ENCODE data around the gene GIGYF2.

Gene GIGYF2

DNA sequence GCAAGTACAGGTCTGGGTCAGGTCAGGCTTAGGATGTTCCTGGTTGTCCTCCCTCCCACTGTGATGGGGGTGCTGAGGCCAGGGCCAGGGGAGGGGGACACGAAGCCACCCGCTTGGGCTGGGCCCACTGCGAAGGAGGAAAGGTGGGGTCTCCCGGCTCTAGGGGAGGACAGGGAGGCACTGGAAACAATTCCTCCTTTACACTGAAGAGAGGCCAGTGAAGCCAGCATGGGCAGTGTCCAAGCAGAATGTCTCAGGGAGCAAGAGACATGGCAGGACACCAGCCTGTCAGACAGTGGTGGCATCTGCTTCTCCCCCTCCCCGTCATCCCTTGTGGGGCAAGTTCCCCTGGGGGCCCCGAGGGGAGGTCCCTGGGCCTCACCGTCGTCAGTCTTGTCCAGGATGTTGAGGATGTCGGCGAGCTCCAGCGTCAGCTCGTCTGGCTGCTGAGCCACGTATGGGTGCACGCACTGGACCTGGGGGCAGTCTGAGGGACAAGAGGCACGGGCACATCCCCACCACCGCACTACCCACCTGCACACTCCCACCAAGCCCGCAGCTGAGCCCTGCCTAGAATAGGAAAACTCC is 183.7 kb downstream of the GIGYF2 start:
- no peak for DNase-seq (ENCODE audit: low read depth, low spot score)

DNA sequence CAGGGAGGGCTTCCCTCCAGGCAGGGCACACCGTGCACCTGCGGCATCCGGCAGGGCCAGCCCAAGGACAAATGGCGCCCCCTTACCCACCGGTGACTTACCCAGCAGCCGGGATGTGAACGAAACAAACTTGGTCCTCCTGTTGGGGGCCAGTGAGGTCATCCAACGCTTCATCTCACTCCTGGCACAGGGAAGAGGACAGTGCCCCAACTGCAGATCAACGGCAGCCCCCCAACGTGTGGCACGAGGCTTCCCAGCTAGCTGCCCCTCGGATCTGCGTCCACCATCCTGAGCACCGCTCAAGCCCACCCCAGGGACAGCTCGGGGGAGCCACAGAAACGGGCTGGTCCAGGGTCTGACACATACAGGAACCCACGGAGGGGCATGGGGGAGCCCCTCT is 185.0 kb downstream of the GIGYF2 start:
- no peak for DNase-seq (ENCODE audit: low read depth, low spot score)

DNA sequence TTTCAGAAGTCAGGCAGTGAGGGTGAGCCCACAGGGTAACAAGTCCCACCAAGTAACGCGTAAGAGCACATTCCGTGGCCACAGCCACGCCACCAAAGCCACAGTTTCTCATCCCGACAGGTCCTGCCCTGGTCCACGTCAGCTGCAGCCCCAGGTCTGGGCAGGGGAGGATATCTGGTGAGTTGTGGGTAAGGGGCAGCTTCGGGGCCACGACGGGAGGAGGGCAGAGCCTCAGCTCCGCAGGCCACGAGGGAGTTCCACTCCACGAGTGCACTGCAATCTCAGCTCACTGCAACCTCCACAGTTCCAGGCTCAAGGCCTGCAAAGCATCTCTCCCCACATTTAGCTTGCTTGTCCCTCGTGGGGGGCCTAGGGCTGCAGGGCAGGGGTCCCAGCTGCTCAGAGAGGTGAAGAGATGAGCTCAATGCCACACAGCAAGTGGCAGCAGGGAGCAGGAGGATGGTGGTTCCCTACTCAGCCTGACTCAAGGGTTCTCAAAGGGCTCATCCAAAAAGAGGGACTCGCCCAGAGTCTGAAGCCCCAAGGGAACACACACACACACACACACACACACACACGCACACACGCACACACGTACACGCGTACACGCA is 185.5 kb downstream of the GIGYF2 start:
- DNase-seq (ENCODE audit: low read depth, low spot score) = no peak

GRCh38 chr2:232883116-232883721 is 186.1 kb downstream of the GIGYF2 start:
- DNase-seq (ENCODE audit: low read depth, low spot score) = no peak

DNA sequence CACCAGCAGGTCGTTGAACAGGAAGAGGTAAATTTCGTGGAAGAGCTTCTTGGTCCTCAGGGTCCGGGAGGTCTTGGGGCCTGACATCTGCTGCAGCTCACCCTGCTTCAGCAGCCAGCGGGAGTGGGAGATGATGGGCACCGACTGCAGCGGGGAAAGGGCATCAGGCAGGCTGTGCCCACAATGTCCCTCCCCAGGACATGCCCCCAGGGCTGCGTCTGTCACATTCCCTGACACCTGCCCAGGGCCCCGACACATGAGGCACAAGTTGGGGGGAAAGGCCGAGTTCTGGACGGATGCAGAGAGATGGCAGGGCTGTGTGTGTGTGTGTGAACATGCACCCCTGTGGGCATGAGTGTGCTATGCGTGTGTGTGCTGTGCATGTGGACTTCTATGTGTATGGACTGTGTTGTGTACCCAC is 186.9 kb downstream of the GIGYF2 start:
- no peak for DNase-seq (ENCODE audit: low read depth, low spot score)

DNA sequence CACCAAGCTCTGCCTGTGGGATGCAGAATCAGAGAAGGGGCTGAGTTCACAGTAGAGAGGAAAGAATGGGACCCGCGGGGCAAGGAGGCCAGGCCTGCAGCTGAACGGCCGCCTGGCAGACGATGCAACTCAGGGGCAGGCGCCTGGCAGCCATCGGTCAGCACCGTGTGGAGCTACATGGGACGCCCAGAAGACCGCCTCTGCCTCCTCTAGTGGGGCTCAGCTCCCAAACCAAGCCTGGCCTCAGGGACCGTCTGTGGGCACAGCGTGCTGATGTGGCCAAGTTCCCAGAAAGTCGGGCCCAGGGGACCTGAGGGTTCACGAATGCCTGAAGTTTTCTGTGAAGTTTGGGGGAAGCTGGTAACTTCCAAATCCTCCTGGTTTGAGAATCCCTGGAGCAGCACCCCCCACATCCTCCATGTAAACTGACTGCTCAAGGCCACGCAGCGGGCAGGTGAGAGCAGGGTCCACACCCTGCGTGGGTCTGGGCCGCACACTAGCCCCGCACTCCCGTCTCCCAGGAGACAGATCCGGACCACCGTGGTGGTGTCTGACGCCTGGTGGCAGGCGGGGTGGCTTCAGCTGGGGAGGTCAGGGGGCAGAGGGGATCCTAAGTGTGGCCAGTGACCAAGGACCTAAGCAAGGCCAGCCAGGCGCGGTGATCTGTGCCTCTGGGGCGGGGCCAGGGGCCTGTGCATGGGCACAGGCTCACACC is 187.6 kb downstream of the GIGYF2 start:
- DNase-seq (ENCODE audit: low read depth, low spot score) = no peak

- no peak for DNase-seq (ENCODE audit: low read depth, low spot score)
These were observed 188.3 kb downstream of the GIGYF2 start for GRCh38 chr2:232885264-232885961.

DNA sequence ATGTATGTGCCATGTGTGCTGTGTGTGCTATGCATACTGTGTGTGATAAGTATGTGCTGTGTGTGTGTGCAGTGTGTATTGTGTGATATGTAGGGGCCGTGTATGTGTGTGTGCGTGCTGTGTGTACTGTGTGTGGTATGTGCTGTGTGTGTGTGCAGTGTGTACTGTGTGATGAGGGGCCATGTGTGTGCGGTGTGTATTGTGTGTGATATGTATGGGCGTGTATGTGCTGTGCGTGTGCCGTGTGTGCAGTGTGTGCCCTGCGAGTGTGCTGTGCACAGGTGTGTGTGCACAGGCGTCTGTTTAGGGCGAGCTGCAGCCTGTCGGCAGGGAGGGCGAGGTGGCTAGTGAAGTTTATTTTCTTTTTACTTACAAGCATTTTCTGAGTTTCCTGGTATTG is 189.0 kb downstream of the GIGYF2 start:
- no peak for DNase-seq (ENCODE audit: low read depth, low spot score)

- no peak for DNase-seq (ENCODE audit: low read depth, low spot score)
These were observed 189.5 kb downstream of the GIGYF2 start for GRCh38 chr2:232886632-232887031.

GRCh38 chr2:232887171-232887850 is 190.2 kb downstream of the GIGYF2 start:
- DNase-seq (ENCODE audit: low read depth, low spot score) = no peak

DNA sequence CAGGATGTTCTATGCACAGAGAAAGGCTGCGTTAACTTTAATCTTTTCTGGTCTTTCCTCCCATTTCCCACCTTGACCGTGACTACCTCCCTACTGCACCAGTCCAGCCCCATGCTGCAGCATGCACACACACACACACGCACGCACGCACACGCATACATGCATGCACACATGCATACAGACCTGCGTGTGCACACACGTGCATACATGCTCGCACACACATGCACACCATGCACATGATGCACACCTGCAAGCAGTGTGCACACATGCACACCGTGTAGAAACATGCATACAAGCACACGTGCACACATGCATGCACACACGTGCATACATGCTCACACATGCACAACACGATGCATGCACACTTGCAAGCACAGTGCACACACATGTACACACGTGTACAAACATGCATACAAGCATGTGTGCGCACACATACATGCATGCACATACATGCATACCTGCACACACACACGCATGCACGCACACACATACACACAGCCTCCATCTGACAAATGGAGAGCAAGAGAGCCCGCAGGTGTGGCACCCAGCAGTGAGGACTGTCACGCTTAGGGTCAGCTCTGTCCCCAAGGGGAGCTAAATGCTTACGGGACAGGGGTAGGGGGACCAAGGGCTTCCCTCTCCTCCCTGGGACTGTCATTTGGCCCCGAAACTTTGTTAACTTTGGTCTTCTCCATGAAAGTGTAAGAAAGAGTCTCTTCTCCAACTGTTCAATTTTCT is 191.1 kb downstream of the GIGYF2 start:
- DNase-seq (ENCODE audit: low read depth, low spot score) = no peak

GRCh38 chr2:232888839-232889529 is 191.9 kb downstream of the GIGYF2 start:
- no peak for DNase-seq (ENCODE audit: low read depth, low spot score)

DNA sequence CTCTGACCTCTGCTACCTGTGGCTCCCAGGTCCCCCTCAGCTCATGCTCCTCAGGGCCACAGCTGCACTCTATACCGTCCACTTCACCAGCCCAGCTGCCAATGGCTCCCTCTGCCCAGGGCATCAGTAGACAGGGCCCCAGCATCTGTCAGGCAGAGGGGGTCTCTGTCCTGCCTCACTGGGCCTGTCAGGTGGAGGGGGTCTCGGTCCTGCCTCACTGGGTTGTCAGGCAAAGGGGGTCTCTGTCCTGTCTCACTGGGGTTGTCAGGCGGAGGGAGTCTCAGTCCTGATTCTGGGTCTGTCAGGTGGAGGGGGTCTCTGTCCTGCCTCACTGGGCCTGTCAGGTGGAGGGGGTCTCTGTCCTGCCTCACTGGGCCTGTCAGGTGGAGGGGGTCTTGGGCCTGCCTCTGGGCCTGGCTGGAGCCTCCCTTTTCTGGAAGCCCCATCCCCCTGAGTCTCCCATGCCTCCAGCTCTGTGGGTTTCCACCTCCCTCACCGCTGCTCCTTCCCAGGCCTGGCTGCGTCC is 192.8 kb downstream of the GIGYF2 start:
- no peak for DNase-seq (ENCODE audit: low read depth, low spot score)

DNA sequence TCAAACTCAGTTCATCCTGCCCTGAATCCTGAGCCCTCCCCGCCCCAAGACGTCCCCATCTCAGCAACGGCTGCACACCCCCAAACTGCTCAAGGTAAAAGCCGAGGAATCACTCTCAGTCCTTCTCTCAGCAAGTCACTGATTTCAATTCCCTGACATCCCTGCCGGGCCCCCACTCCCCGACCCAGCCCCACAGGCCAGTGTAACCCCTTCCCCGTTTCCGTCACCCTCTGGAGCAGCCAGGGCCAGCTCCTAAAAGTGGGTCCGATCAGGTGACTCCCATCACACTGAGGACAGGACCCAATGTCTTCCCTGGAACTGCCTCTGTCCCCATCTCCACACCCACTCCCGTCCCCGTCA is 193.4 kb downstream of the GIGYF2 start:
- no peak for DNase-seq (ENCODE audit: low read depth, low spot score)

GRCh38 chr2:232890896-232891601 is 193.9 kb downstream of the GIGYF2 start:
- DNase-seq (ENCODE audit: low read depth, low spot score) = no peak

GRCh38 chr2:232891621-232892071 is 194.5 kb downstream of the GIGYF2 start:
- no peak for DNase-seq (ENCODE audit: low read depth, low spot score)

DNA sequence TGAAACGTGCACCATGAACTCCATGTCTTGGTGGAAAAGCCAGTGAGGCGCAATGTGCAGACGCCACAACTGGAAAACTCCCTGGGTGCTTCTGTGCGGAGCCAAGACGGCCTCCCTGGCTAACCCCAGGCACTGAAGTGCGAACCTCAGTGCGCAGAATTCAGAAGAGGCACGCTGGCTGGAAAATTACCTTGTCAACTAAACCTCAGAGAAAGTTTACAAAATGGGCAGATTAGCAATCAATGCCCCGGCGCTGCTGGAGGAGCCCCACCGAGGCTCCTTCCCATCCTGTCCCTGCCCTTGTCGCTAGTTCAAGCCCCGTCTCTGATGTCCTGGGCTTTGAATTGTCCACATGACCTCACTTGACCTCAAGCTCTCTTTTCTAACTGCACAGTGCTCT is 195.1 kb downstream of the GIGYF2 start:
- no peak for DNase-seq (ENCODE audit: low read depth, low spot score)

GRCh38 chr2:232892843-232893242 is 195.7 kb downstream of the GIGYF2 start:
- DNase-seq (ENCODE audit: low read depth, low spot score) = no peak

DNA sequence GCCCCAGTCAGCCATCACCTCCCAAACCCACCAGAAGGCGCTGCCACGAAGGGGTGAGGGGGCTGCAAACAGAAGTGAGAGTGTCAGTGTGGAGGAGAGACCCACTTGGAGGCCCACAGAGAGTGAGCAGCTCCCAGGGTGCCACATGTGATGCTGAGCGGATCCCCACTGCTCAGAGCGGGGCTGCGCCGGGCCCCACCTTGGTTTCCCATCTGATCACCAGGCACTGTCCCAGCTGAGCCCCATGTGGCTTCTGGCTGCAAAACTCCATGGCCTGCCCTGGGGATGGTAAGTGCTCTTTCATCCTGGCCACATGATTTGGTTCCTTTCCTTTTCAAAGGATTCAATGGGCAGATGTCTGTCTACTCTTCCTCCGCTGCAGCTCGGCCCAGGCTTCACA is 196.7 kb downstream of the GIGYF2 start:
- no peak for DNase-seq (ENCODE audit: low read depth, low spot score)
